ENCODE measurements around the gene ASIC3. TPM values are rescaled to one million over a fixed set of nuclear protein-coding genes. Genes with fewer than 3 reads are reported as not detected.

ASIC3 gene
- total and polyA plus RNA-seq, 2 of the 4 experiments (the other 2 are of a cell fraction) = 0.74 TPM; not detected in 1

DNA sequence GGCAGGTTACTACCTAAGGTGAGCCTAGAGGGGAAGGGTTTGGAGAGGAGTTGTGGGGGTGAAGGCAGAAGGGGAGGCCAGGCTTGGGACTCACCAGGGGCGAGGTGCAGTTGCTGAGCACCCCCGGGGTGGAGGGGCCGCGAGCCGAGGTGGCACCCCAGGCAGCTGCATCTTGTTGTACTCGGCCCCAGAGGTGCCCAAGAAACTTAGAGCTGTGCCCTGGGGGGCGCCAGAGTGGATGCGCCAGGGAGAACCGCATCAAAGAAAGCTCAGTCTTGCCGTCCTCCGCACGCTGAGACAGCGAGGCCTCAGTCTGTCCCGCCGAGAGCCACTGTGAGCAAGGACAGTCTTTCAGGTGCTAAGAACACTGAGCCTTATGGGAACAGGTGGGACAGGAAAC is 31.4 kb upstream of the ASIC3 start:
- no TSS peak for BruUV-seq (replicated peaks)
- H3K36me3 ChIP-seq (ENCODE audit: control insufficient read depth, insufficient read depth, low read length) = no peaks in the 10 kb centered on the region
- ChIA-PET CTCF (no interaction called here), POLR2A (ENCODE audit: unreplicated experiment) (interaction anchor here (0.6 kb wide), 1 partner anchor 268 kb away, joined by 17 read pairs; no protein-coding TSS in a partner anchor)
- H2BK20ac ChIP-seq (ENCODE audit: low read depth, low read length) = no peak overlapping the region
- H4K5ac ChIP-seq (ENCODE audit: low read depth, low read length) = no peak overlapping the region
- DNase-seq (no peak), ATAC-seq (ENCODE audit: low read depth) (no peak)
- H2BK5ac ChIP-seq (ENCODE audit: low read depth, low read length, poor library complexity, severe bottlenecking) = no peak overlapping the region
- no peak overlapping the region for H3K4ac ChIP-seq (ENCODE audit: low read depth, low read length)
- no peak overlapping the region for H3K4me3 ChIP-seq (ENCODE audit: insufficient read depth, low read depth, low read length)
- H2AK5ac ChIP-seq (ENCODE audit: low read depth, low read length) = no peak overlapping the region
- H3K4me2 ChIP-seq (ENCODE audit: low read depth, low read length) = no peak overlapping the region
- no peaks in the 10 kb centered on the region for H3K79me1 ChIP-seq (ENCODE audit: low read depth in 1 of 2, low read length in 2 of 2)
- in situ Hi-C loops (cut with MboI; ENCODE audit: low sequenced_read_pairs) = no loop called here
- no peak overlapping the region for H2BK15ac ChIP-seq (ENCODE audit: low read depth, low read length)
- no peak overlapping the region for H4K91ac ChIP-seq (ENCODE audit: insufficient read depth, low read depth, low read length)
- H3K56ac ChIP-seq (ENCODE audit: extremely low read depth, insufficient read depth, low read length) = no peak overlapping the region
- H4K8ac ChIP-seq (ENCODE audit: low read depth in 2 of 2, low read length in 2 of 2) = no peak overlapping the region
- H2BK120ac ChIP-seq (ENCODE audit: low read depth, low read length) = no peak overlapping the region
- H3K18ac ChIP-seq (ENCODE audit: low read depth, low read length) = no peak overlapping the region
- no peak overlapping the region for H2AK9ac ChIP-seq (replicated peaks; ENCODE audit: low read depth, low read length, poor library complexity)
- H3K27me3 ChIP-seq (ENCODE audit: control insufficient read depth, insufficient read depth, low read length) = peaks cover 53% of the 10 kb centered on the region
- H3K27ac ChIP-seq (ENCODE audit: insufficient read depth, low read length) = no peak overlapping the region
- TF ChIP-seq MXI1 (IDR thresholded peaks at IDR 0.05; ENCODE audit: borderline replicate concordance, low read depth, low read length) (no peak), CEBPB (IDR thresholded peaks at IDR 0.05; ENCODE audit: low read depth, low read length) (no peak), RFX5 (IDR thresholded peaks at IDR 0.05; ENCODE audit: low read depth, low read length) (no peak), POLR2A (IDR thresholded peaks at IDR 0.05; ENCODE audit: low read depth, low read length) (no peak), RCOR1 (IDR thresholded peaks at IDR 0.05; ENCODE audit: insufficient replicate concordance, low read length) (no peak), CHD1 (IDR thresholded peaks at IDR 0.05; ENCODE audit: low read depth, low read length) (no peak)
- TF ChIP-seq, protein P1, sequence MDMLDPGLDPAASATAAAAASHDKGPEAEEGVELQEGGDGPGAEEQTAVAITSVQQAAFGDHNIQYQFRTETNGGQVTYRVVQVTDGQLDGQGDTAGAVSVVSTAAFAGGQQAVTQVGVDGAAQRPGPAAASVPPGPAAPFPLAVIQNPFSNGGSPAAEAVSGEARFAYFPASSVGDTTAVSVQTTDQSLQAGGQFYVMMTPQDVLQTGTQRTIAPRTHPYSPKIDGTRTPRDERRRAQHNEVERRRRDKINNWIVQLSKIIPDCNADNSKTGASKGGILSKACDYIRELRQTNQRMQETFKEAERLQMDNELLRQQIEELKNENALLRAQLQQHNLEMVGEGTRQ (IDR thresholded peaks at IDR 0.05; ENCODE audit: low read depth, low read length) = no peak
- intact Hi-C loops (cut with micrococcal nuclease) = no loop called here
- H3K9me3 ChIP-seq (ENCODE audit: control insufficient read depth, insufficient read depth, low read length) = no peaks in the 10 kb centered on the region
- 87% methylated on average over 14 of the region's 15 CpGs; no CpG with 5 or more reads in 1 of the 2 experiments for WGBS, 2 experiments (ENCODE audit: extremely low coverage in 2 of 2, insufficient read length in 1 of 2)
- no peaks in the 10 kb centered on the region for H4K20me1 ChIP-seq (ENCODE audit: insufficient read depth, low read length)
- no peak overlapping the region for H2AFZ ChIP-seq (replicated peaks; ENCODE audit: low read length, poor library complexity)
- no peak overlapping the region for H3K9ac ChIP-seq (ENCODE audit: low read depth, low read length)
- H3K14ac ChIP-seq (replicated peaks; ENCODE audit: low read depth, low read length) = no peak overlapping the region
- no peaks in the 10 kb centered on the region for H3K9me1 ChIP-seq (ENCODE audit: insufficient read depth, low read length)
- dilution Hi-C loops (cut with HindIII; ENCODE audit: low sequenced_read_pairs, unreplicated experiment) = no loop called here
- H3K4me1 ChIP-seq (ENCODE audit: control insufficient read depth, insufficient read depth, low read length) = peaks cover 8% of the 10 kb centered on the region; the same call in 1 of the 2 replicates
- H3K23ac ChIP-seq (ENCODE audit: low read depth, low read length) = no peak overlapping the region

All from IMR-90 (cell line).